GM11168 (cell line): ENCODE measurements around the gene NPM3.

Experiments used
- in situ Hi-C: fragments of 300-500 bp; cut with MboI; formaldehyde crosslinking; loops from one replicate; pipeline ENCODE4 v1.12.0; 2022; ENCODE audit warnings: low sequenced_read_pairs; ENCODE audit not compliant: unreplicated experiment

The NPM3 gene

GRCh38 chr10:101762736-101763135, 20.5 kb downstream of the NPM3 start:
- in situ Hi-C loops = no loop called here

GRCh38 chr10:101761226-101761625, 22.0 kb downstream of the NPM3 start:
- in situ Hi-C loops = no loop called here

- in situ Hi-C loops = no loop called here
Observed at GRCh38 chr10:101760510-101760909, 22.7 kb downstream of the NPM3 start.

GRCh38 chr10:101759309-101760247, 23.7 kb downstream of the NPM3 start:
- in situ Hi-C loops = no loop called here

- in situ Hi-C loops = no loop called here
Observed at GRCh38 chr10:101758858-101759257, 24.4 kb downstream of the NPM3 start.

- in situ Hi-C loops = no loop called here
Observed at GRCh38 chr10:101752241-101752640, 31.0 kb downstream of the NPM3 start.

GRCh38 chr10:101749047-101750016, 33.9 kb downstream of the NPM3 start:
- in situ Hi-C loops = no loop called here

- in situ Hi-C loops = no loop called here
Observed at GRCh38 chr10:101748496-101748895, 34.8 kb downstream of the NPM3 start.

GRCh38 chr10:101745074-101745696, 38.1 kb downstream of the NPM3 start:
- in situ Hi-C loops = no loop called here

GRCh38 chr10:101744267-101744666, 39.0 kb downstream of the NPM3 start:
- in situ Hi-C loops = no loop called here

- in situ Hi-C loops = no loop called here
Observed at GRCh38 chr10:101741938-101742337, 41.3 kb downstream of the NPM3 start.

- in situ Hi-C loops = no loop called here
Observed at GRCh38 chr10:101736666-101737065, 46.6 kb downstream of the NPM3 start.

GRCh38 chr10:101732096-101732495, 51.1 kb downstream of the NPM3 start:
- in situ Hi-C loops = no loop called here
